A673 (cell line): ENCODE measurements around the gene SMPD2. TPM values are rescaled to one million over a fixed set of nuclear protein-coding genes. Genes with fewer than 3 reads are reported as not detected.

ENCODE experiments used
- BruUV-seq: library from RNA; stranded (reverse); fragments of 400-500 nt; replicated peaks from 2 replicates; lab custom pipeline; 2021; lab: Mats Ljungman, UMichigan
- CTCF ChIA-PET: fragments of 300-600 bp; sonication (Branson Sonifier 250); formaldehyde crosslinking; loops from one replicate; lab custom pipeline; 2022; ENCODE audit warnings: antibody characterized with exemption; lab: Charles Lee
- POLR2A ChIA-PET: fragments of 300-600 bp; sonication (Branson Sonifier 250); formaldehyde crosslinking; loops from one replicate; lab custom pipeline; 2022; ENCODE audit warnings: antibody characterized with exemption; ENCODE audit not compliant: low non-redundant PET; lab: Charles Lee
- DNase-seq: peaks from one replicate; pipeline ENCODE4 v3.0.0-alpha.2; 2015; ENCODE audit warnings: low spot score
- H3K27ac ChIP-seq: fragments of 200-600 bp; sonication (generic); 2 replicates; pipeline ENCODE4 v1.5.1; 2016; ENCODE audit warnings: mixed run types, low read depth, mild to moderate bottlenecking, mixed read lengths, antibody characterized with exemption, low read length; ENCODE audit not compliant: poor library complexity, severe bottlenecking
- H3K27me3 ChIP-seq: fragments of 200-600 bp; sonication (generic); replicated peaks from 2 replicates; pipeline ENCODE4 v1.6.1; 2017; ENCODE audit warnings: mixed run types, low read depth, mild to moderate bottlenecking, mixed read lengths, antibody characterized with exemption, low read length; ENCODE audit not compliant: insufficient read depth, poor library complexity
- H3K36me3 ChIP-seq: fragments of 200-600 bp; sonication (generic); 2 replicates; pipeline ENCODE4 v1.6.1; 2016; ENCODE audit warnings: mixed run types, mild to moderate bottlenecking, mixed read lengths, antibody characterized with exemption, low read length; ENCODE audit not compliant: insufficient read depth, poor library complexity, severe bottlenecking
- H3K4me1 ChIP-seq: fragments of 200-600 bp; sonication (generic); 2 replicates; pipeline ENCODE4 v1.6.1; 2017; ENCODE audit warnings: mixed run types, mild to moderate bottlenecking, mixed read lengths, antibody characterized with exemption, low read length; ENCODE audit not compliant: insufficient read depth, poor library complexity, severe bottlenecking
- H3K4me3 ChIP-seq: fragments of 200-600 bp; sonication (generic); 2 replicates; pipeline ENCODE4 v1.5.1; 2016; ENCODE audit warnings: low read depth, mixed run types, mild to moderate bottlenecking, mixed read lengths, low read length; ENCODE audit not compliant: poor library complexity, severe bottlenecking
- H3K9me3 ChIP-seq: fragments of 200-600 bp; sonication (generic); 2 replicates; pipeline ENCODE4 v1.6.1; 2016; ENCODE audit warnings: mixed run types, low read depth, mild to moderate bottlenecking, mixed read lengths, antibody characterized with exemption, low read length; ENCODE audit not compliant: poor library complexity, severe bottlenecking
- EZH2 ChIP-seq: fragments of 200-600 bp; sonication (generic); IDR thresholded peaks from 2 replicates; pipeline ENCODE4 v1.6.1; 2017; ENCODE audit warnings: borderline replicate concordance, low read depth, mild to moderate bottlenecking, mixed read lengths, antibody characterized with exemption, low read length; ENCODE audit not compliant: poor library complexity, severe bottlenecking
- intact Hi-C: fragments of 100-400 bp; cut with micrococcal nuclease; formaldehyde crosslinking; loops from one replicate; pipeline ENCODE4 v1.10.0; 2022; ENCODE audit not compliant: unreplicated experiment
- total RNA-seq: library from RNA; stranded (reverse); gene quantifications from 2 replicates; pipeline ENCODE4 v1.2.3, GENCODE V29; 2021
- TF ChIP-seq, protein P1 (sequence below): fragments of 300-800, 200-600 bp; sonication (generic); conservative IDR thresholded peaks from 2 replicates; pipeline ENCODE4 v1.5.1; 2017; ENCODE audit warnings: low read depth, mild to moderate bottlenecking, antibody characterized with exemption, low read length, moderate library complexity, mixed read lengths

The SMPD2 gene
- total RNA-seq, 1 experiment from 2014 or later = 8.6 TPM

DNA sequence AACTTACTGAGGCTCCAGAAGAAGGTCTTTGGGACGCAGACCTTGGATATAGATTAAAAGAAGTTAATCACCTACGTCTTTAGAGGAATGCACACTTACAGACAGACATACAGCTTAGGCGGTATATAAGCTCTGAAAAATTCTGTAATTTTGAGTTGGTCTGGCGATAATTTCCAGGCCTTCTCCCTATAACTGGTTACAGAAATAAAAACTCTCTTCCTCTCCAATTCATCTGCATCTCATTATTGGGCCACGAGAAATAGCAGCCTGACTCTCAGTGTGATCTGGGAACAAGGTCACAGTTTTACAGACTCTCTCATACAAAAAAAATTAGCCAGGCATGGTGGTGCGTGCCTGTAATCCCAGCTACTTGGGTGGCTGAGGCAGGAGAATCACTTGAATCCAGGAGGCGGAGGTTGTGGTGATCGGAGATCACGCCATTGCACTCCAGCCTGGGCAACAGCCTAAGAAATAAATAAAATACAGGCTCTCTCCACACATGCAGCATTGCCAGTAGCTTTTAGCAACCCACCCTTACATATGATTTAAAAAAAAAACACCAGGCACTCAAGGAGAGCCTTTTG is 37.8 kb downstream of the SMPD2 start:
- ChIA-PET CTCF (no interaction called here), POLR2A (no interaction called here)
- Histone ChIP-seq H3K4me3 (peak overlapping the region; percentile 15), H3K36me3 (peaks cover 58% of the 10 kb centered on the region), H3K9me3 (no peaks in the 10 kb centered on the region), H3K27me3 (no peaks in the 10 kb centered on the region), H3K4me1 (peaks cover 14% of the 10 kb centered on the region), H3K27ac (no peak overlapping the region)
- intact Hi-C loops = no loop called here
- BruUV-seq = no TSS peak
- no peak for TF ChIP-seq EZH2
- TF ChIP-seq, protein P1, sequence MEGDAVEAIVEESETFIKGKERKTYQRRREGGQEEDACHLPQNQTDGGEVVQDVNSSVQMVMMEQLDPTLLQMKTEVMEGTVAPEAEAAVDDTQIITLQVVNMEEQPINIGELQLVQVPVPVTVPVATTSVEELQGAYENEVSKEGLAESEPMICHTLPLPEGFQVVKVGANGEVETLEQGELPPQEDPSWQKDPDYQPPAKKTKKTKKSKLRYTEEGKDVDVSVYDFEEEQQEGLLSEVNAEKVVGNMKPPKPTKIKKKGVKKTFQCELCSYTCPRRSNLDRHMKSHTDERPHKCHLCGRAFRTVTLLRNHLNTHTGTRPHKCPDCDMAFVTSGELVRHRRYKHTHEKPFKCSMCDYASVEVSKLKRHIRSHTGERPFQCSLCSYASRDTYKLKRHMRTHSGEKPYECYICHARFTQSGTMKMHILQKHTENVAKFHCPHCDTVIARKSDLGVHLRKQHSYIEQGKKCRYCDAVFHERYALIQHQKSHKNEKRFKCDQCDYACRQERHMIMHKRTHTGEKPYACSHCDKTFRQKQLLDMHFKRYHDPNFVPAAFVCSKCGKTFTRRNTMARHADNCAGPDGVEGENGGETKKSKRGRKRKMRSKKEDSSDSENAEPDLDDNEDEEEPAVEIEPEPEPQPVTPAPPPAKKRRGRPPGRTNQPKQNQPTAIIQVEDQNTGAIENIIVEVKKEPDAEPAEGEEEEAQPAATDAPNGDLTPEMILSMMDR = no peak
- DNase-seq = no peak

DNA sequence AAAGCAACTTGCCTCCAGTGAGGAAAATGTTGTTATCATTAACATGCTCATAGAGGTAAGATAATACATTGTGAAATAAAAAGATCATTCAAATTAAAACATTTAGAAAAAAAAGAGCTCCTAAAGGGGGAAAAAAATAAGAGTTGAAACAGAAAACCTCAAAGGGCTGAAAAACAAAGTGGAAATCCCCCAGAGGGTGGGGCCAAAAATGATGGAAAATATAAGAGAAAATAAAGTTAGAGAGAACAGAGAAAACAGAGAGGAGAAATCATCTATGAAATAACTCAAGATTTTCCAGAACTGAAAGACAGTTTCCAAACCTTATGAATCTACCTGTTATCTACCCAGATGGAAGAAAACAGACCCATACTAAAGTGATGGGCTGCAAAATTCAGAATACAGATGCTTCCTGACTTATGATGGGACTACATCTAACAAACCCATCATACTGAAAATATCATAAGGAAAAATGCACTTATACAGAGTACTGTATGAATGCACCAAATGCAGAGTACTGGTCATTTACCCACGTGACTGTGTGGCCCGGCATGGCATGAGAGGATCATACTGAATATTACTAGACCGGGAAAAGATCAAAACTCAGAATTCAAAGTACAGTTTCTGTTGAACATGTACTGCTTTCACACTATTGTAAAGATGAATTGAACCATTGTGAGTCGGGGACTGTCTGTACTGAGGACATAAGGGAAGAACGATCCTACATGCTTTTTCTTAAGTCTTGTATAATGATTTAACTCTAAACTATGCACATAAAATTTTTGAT is 38.5 kb downstream of the SMPD2 start:
- CTCF ChIA-PET = no interaction called here
- peak overlapping the region; percentile 15 for H3K4me3 ChIP-seq
- no peaks in the 10 kb centered on the region for H3K9me3 ChIP-seq
- no peak for TF ChIP-seq EZH2
- TF ChIP-seq, protein P1 = no peak
- H3K4me1 ChIP-seq = peaks cover 16% of the 10 kb centered on the region
- no peak for DNase-seq
- no peaks in the 10 kb centered on the region for H3K27me3 ChIP-seq
- BruUV-seq = no TSS peak
- H3K36me3 ChIP-seq = peaks cover 50% of the 10 kb centered on the region
- intact Hi-C loops = no loop called here
- no peak overlapping the region for H3K27ac ChIP-seq
- POLR2A ChIA-PET = no interaction called here

DNA sequence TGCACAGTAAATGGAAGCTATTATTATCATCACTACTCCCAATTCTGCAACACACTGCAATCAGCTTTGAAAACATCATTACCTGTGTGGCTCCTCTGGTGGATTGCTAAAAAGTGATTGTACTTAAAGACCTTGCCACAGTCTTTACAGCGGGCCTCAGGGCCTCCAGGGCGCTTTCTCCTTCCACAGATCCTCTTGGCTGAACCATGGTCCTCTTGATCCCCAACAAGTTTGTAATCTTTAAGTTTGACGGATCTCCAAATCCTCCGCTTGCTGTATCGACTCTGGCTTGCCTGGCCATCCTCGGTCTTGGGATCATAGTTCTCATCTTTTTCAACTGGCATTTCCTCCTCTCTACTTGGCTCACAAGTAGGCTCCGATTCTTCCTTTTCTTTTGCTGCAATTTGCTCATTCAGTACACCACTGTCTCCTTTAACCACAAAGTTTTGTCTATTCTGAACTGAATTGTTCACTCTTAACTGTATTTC is 40.5 kb downstream of the SMPD2 start:
- peaks cover 37% of the 10 kb centered on the region for H3K36me3 ChIP-seq
- no peaks in the 10 kb centered on the region for H3K27me3 ChIP-seq
- intact Hi-C loops = no loop called here
- no peak for TF ChIP-seq EZH2
- TF ChIP-seq, protein P1 = no peak
- BruUV-seq = TSS peak; percentile 54
- ChIA-PET CTCF (no interaction called here), POLR2A (interaction anchor here (0.6 kb wide), 1 partner anchor 328 kb away, joined by 11 read pairs; no protein-coding TSS in a partner anchor)
- no peak overlapping the region for H3K4me3 ChIP-seq
- peaks cover 19% of the 10 kb centered on the region for H3K4me1 ChIP-seq
- DNase-seq = no peak
- no peak overlapping the region for H3K27ac ChIP-seq
- no peaks in the 10 kb centered on the region for H3K9me3 ChIP-seq
